Naive thymus-derived CD4-positive, alpha-beta T cell (primary cell): ENCODE measurements around the gene LRCH1. TPM values are rescaled to one million over a fixed set of nuclear protein-coding genes. Genes with fewer than 3 reads are reported as not detected.
A peak's percentile ranks its signal among the peaks of the same experiment; 100 is the strongest.

Source experiments
- ATAC-seq: fragments of 150-1000 bp; cut with Tn5 transposase; 2 replicates; pipeline ENCODE4 v1.10.0; 2021; ENCODE audit warnings: mild to moderate bottlenecking, moderate library complexity
- CTCF ChIA-PET: fragments of 350-600 bp; sonication (Branson Sonifier 250); formaldehyde crosslinking; loops from one replicate; lab custom pipeline; 2021; ENCODE audit warnings: antibody characterized with exemption; lab: Charles Lee
- POLR2A ChIA-PET: fragments of 350-600 bp; sonication (Branson Sonifier 250); formaldehyde crosslinking; loops from one replicate; lab custom pipeline; 2021; ENCODE audit warnings: antibody characterized with exemption, inconsistent platforms; lab: Charles Lee
- DNase-seq, 9 donors: peaks; one replicate each; pipeline versions ENCODE4 v3.0.0 to v3.0.0-alpha.2; 2020 to 2022; ENCODE audit warnings: mixed read lengths in 1 of 9
- H3K27ac ChIP-seq: one replicate; pipeline ENCODE4 v1.7.0; 2013; ENCODE audit warnings: mild to moderate bottlenecking, low read depth, low read length, moderate library complexity
- H3K27me3 ChIP-seq, 2 donors: one replicate each; pipeline ENCODE4 v1.7.0; 2013; ENCODE audit warnings: low read length in 2 of 2, mild to moderate bottlenecking in 2 of 2, moderate library complexity in 2 of 2; ENCODE audit not compliant: control insufficient read depth in 2 of 2, insufficient read depth in 2 of 2
- H3K36me3 ChIP-seq, 3 experiments: 1 replicate in 2 of 3; 2 replicates in 1 of 3; pipeline ENCODE4 v1.7.0; 2013; ENCODE audit warnings: low read length in 3 of 3, mild to moderate bottlenecking in 3 of 3, moderate library complexity in 1 of 3; ENCODE audit not compliant: insufficient read depth in 3 of 3, control insufficient read depth in 2 of 3
- H3K4me1 ChIP-seq, 2 donors: one replicate each; pipeline ENCODE4 v1.7.0; 2013; ENCODE audit warnings: low read length in 2 of 2, mild to moderate bottlenecking in 2 of 2, moderate library complexity in 1 of 2; ENCODE audit not compliant: control insufficient read depth in 2 of 2, insufficient read depth in 2 of 2
- H3K4me3 ChIP-seq: 2 replicates; pipeline ENCODE4 v1.7.0; 2013; ENCODE audit warnings: mild to moderate bottlenecking, low read length
- H3K9me3 ChIP-seq, 3 experiments: 1 replicate in 2 of 3; 2 replicates in 1 of 3; pipeline ENCODE4 v1.7.0; 2013; ENCODE audit warnings: low read length in 3 of 3; ENCODE audit not compliant: control insufficient read depth in 2 of 3
- H3K27ac Mint-ChIP-seq, 9 donors: one replicate each; pipeline ENCODE4 v1.8.0; 2020 to 2022; ENCODE audit warnings: mixed read lengths in 9 of 9, mild to moderate bottlenecking in 8 of 9, moderate library complexity in 5 of 9, inconsistent platforms in 2 of 9
- H3K27me3 Mint-ChIP-seq, 5 donors: one replicate each; pipeline ENCODE4 v1.8.0; 2021 to 2022; ENCODE audit warnings: mixed read lengths in 5 of 5, mild to moderate bottlenecking in 1 of 5
- H3K36me3 Mint-ChIP-seq, 5 donors: one replicate each; pipeline ENCODE4 v1.8.0; 2020 to 2022; ENCODE audit warnings: mixed read lengths in 5 of 5, mild to moderate bottlenecking in 3 of 5, inconsistent platforms in 1 of 5
- H3K4me1 Mint-ChIP-seq, 7 donors: one replicate each; pipeline ENCODE4 v1.8.0; 2020 to 2022; ENCODE audit warnings: mixed read lengths in 7 of 7, mild to moderate bottlenecking in 3 of 7, inconsistent platforms in 1 of 7
- H3K4me3 Mint-ChIP-seq, 10 donors: one replicate each; pipeline ENCODE4 v1.8.0; 2020 to 2022; ENCODE audit warnings: mild to moderate bottlenecking in 10 of 10, mixed read lengths in 10 of 10, moderate library complexity in 6 of 10, inconsistent platforms in 2 of 10
- H3K9me3 Mint-ChIP-seq, 11 donors: one replicate each; pipeline ENCODE4 v1.8.0; 2020 to 2022; ENCODE audit warnings: mixed read lengths in 11 of 11, mild to moderate bottlenecking in 4 of 11, inconsistent platforms in 1 of 11, moderate library complexity in 1 of 11
- intact Hi-C, 2 donors: fragments of 100-400 bp; cut with micrococcal nuclease; formaldehyde crosslinking; loops; one replicate each; pipeline ENCODE4 v1.15.1; 2023
- polyA plus RNA-seq, 2 donors: library from polyadenylated mRNA; unstranded; fragments of 300-500 nt; fragmentation: Illumina TruSeq; gene quantifications; one replicate each; pipeline ENCODE4 v1.2.3, GENCODE V29; 2021
- total RNA-seq, 6 experiments: library from RNA in 5 of 6; stranded (reverse) in 5 of 6; gene quantifications; 1 replicate in 5 of 6; 2 replicates in 1 of 6; pipeline ENCODE4 v1.2.3 and lab custom pipeline; 2021 to 2026

LRCH1 gene
- total and polyA plus RNA-seq, 7 experiments from 2014 or later = 4.1 to 24.2 (median 15.2) TPM

- peaks cover 11 to 46% of the 10 kb centered on the region in 2 donors for H3K4me1 ChIP-seq
- no peak overlapping the region for H3K4me3 ChIP-seq
- intact Hi-C loops = no loop called here
- no peaks in the 10 kb centered on the region for H3K36me3 ChIP-seq
- H3K27me3 ChIP-seq = no peaks in the 10 kb centered on the region
- H3K27ac ChIP-seq = no peak overlapping the region
- peaks cover 0 to 1% (median 0%) of the 10 kb centered on the region in 11 donors for H3K9me3 Mint-ChIP-seq
- H3K4me3 Mint-ChIP-seq = peak overlapping the region in 7 of 10 donors; percentile 5 to 69 (median 13)
- no peaks in the 10 kb centered on the region for H3K9me3 ChIP-seq
- peaks cover 48 to 90% (median 82%) of the 10 kb centered on the region in 7 donors for H3K4me1 Mint-ChIP-seq
- peaks cover 0 to 5% (median 0%) of the 10 kb centered on the region in 5 donors for H3K36me3 Mint-ChIP-seq
- peak in 1 of 9 donors; percentile 17 for DNase-seq
- ChIA-PET POLR2A (interaction anchor here (0.6 to 1.6 kb wide), 5 partner anchors 10 to 1939 kb away, joined by 3 to 5 read pairs (median 3); no protein-coding TSS in a partner anchor), CTCF (interaction anchor here (0.7 kb wide), 1 partner anchor 25 kb away, joined by 4 read pairs; no protein-coding TSS in a partner anchor)
- H3K27ac Mint-ChIP-seq = peak overlapping the region in 7 of 9 donors; percentile 12 to 83 (median 75)
- no peaks in the 10 kb centered on the region for H3K27me3 Mint-ChIP-seq
- ATAC-seq = no peak
Measured at GRCh38 chr13:46595136-46595884, 42.3 kb downstream of the LRCH1 start.

- peaks cover 11 to 52% of the 10 kb centered on the region in 2 donors for H3K4me1 ChIP-seq
- H3K4me3 Mint-ChIP-seq = peak overlapping the region in 5 of 10 donors; percentile 5 to 69 (median 13)
- peak overlapping the region in 7 of 9 donors; percentile 19 to 83 (median 66) for H3K27ac Mint-ChIP-seq
- intact Hi-C loops = no loop called here
- peaks cover 0 to 1% (median 0%) of the 10 kb centered on the region in 11 donors for H3K9me3 Mint-ChIP-seq
- POLR2A ChIA-PET = interaction anchor here (0.6 to 1.6 kb wide), 6 partner anchors 10 to 1939 kb away, joined by 3 to 5 read pairs (median 3); no protein-coding TSS in a partner anchor
- no peaks in the 10 kb centered on the region for H3K27me3 Mint-ChIP-seq
- no peak overlapping the region for H3K4me3 ChIP-seq
- no peaks in the 10 kb centered on the region for H3K9me3 ChIP-seq
- ATAC-seq (no peak), DNase-seq (no peak)
- H3K4me1 Mint-ChIP-seq = peaks cover 48 to 91% (median 82%) of the 10 kb centered on the region in 7 donors
- H3K27me3 ChIP-seq = no peaks in the 10 kb centered on the region
- H3K27ac ChIP-seq = no peak overlapping the region
- CTCF ChIA-PET = interaction anchor here (0.7 to 1.0 kb wide), 2 partner anchors 24 to 44 kb away, joined by 3 to 4 read pairs; no protein-coding TSS in a partner anchor
- peaks cover 0 to 5% (median 0%) of the 10 kb centered on the region in 5 donors for H3K36me3 Mint-ChIP-seq
- no peaks in the 10 kb centered on the region for H3K36me3 ChIP-seq
Measured at GRCh38 chr13:46595885-46596275, 42.9 kb downstream of the LRCH1 start.

GRCh38 chr13:46596466-46596865, 43.5 kb downstream of the LRCH1 start:
- Mint-ChIP-seq H3K27me3 (no peaks in the 10 kb centered on the region), H3K4me3 (peak overlapping the region in 2 of 10 donors; percentile 17 to 69), H3K4me1 (peaks cover 54 to 91% (median 83%) of the 10 kb centered on the region in 7 donors), H3K36me3 (peaks cover 0 to 5% (median 0%) of the 10 kb centered on the region in 5 donors), H3K9me3 (peaks cover 0 to 1% (median 0%) of the 10 kb centered on the region in 11 donors), H3K27ac (peak overlapping the region in 5 of 9 donors; percentile 19 to 81 (median 41))
- Histone ChIP-seq H3K27ac (no peak overlapping the region), H3K36me3 (no peaks in the 10 kb centered on the region), H3K4me1 (peaks cover 11 to 55% of the 10 kb centered on the region in 2 donors), H3K9me3 (no peaks in the 10 kb centered on the region), H3K27me3 (no peaks in the 10 kb centered on the region), H3K4me3 (no peak overlapping the region)
- intact Hi-C loops = no loop called here
- CTCF ChIA-PET = interaction anchor here (1.0 kb wide), 1 partner anchor 44 kb away, joined by 3 read pairs; no protein-coding TSS in a partner anchor
- POLR2A ChIA-PET = interaction anchor here (0.6 kb wide), 1 partner anchor 1638 kb away, joined by 3 read pairs; no protein-coding TSS in a partner anchor
- no peak for DNase-seq
- no peak for ATAC-seq

- ATAC-seq (peak; percentile 30), DNase-seq (no peak)
- Histone ChIP-seq H3K36me3 (no peaks in the 10 kb centered on the region), H3K27me3 (no peaks in the 10 kb centered on the region), H3K27ac (no peak overlapping the region), H3K4me1 (peaks cover 3 to 60% of the 10 kb centered on the region in 2 donors), H3K4me3 (no peak overlapping the region), H3K9me3 (no peaks in the 10 kb centered on the region)
- CTCF ChIA-PET = no interaction called here
- H3K36me3 Mint-ChIP-seq = peaks cover 0 to 5% (median 3%) of the 10 kb centered on the region in 5 donors
- intact Hi-C loops = no loop called here
- POLR2A ChIA-PET = interaction anchor here (0.6 kb wide), 1 partner anchor 69 kb away, joined by 3 read pairs; no protein-coding TSS in a partner anchor
- H3K4me3 Mint-ChIP-seq = peak overlapping the region in 6 of 10 donors; percentile 27 to 60 (median 38)
- H3K27me3 Mint-ChIP-seq = no peaks in the 10 kb centered on the region
- peaks cover 0 to 1% (median 0%) of the 10 kb centered on the region in 11 donors for H3K9me3 Mint-ChIP-seq
- peaks cover 60 to 92% (median 81%) of the 10 kb centered on the region in 7 donors for H3K4me1 Mint-ChIP-seq
- peak overlapping the region in 5 of 9 donors; percentile 31 to 71 (median 62) for H3K27ac Mint-ChIP-seq
Measured at GRCh38 chr13:46598140-46598819, 45.3 kb downstream of the LRCH1 start.

- H3K36me3 Mint-ChIP-seq = peaks cover 0 to 5% (median 3%) of the 10 kb centered on the region in 5 donors
- intact Hi-C loops = no loop called here
- peaks cover 55 to 89% (median 77%) of the 10 kb centered on the region in 7 donors for H3K4me1 Mint-ChIP-seq
- no peaks in the 10 kb centered on the region for H3K36me3 ChIP-seq
- no peak overlapping the region for H3K27ac ChIP-seq
- no peaks in the 10 kb centered on the region for H3K27me3 ChIP-seq
- peak overlapping the region in 6 of 9 donors; percentile 2 to 62 (median 22) for H3K27ac Mint-ChIP-seq
- no peaks in the 10 kb centered on the region for H3K9me3 ChIP-seq
- POLR2A ChIA-PET = interaction anchor here (0.6 kb wide), 1 partner anchor 68 kb away, joined by 3 read pairs; no protein-coding TSS in a partner anchor
- peaks cover 0 to 1% (median 0%) of the 10 kb centered on the region in 11 donors for H3K9me3 Mint-ChIP-seq
- peaks cover 0 to 56% of the 10 kb centered on the region in 2 donors for H3K4me1 ChIP-seq
- H3K27me3 Mint-ChIP-seq = no peaks in the 10 kb centered on the region
- ATAC-seq = peak; percentile 40
- CTCF ChIA-PET = no interaction called here
- H3K4me3 ChIP-seq = no peak overlapping the region
- H3K4me3 Mint-ChIP-seq = peak overlapping the region in 7 of 10 donors; percentile 24 to 65 (median 43)
- DNase-seq = no peak
Measured at GRCh38 chr13:46598820-46599180, 45.8 kb downstream of the LRCH1 start.

- no peaks in the 10 kb centered on the region for H3K36me3 ChIP-seq
- peaks cover 46 to 87% (median 74%) of the 10 kb centered on the region in 7 donors for H3K4me1 Mint-ChIP-seq
- peak overlapping the region in 5 of 9 donors; percentile 17 to 75 (median 38) for H3K27ac Mint-ChIP-seq
- no peaks in the 10 kb centered on the region for H3K9me3 ChIP-seq
- ATAC-seq (no peak), DNase-seq (no peak)
- H3K4me3 Mint-ChIP-seq = peak overlapping the region in 4 of 10 donors; percentile 1 to 49 (median 30)
- intact Hi-C loops = no loop called here
- peaks cover 0 to 1% (median 0%) of the 10 kb centered on the region in 11 donors for H3K9me3 Mint-ChIP-seq
- H3K4me3 ChIP-seq = no peak overlapping the region
- no peaks in the 10 kb centered on the region for H3K27me3 ChIP-seq
- H3K27me3 Mint-ChIP-seq = no peaks in the 10 kb centered on the region
- POLR2A ChIA-PET = interaction anchor here (0.6 to 1.2 kb wide), 2 partner anchors 20 to 26 kb away, joined by 3 to 4 read pairs; no protein-coding TSS in a partner anchor
- CTCF ChIA-PET = no interaction called here
- H3K4me1 ChIP-seq = peaks cover 0 to 35% of the 10 kb centered on the region in 2 donors
- no peak overlapping the region for H3K27ac ChIP-seq
- peaks cover 0 to 5% (median 3%) of the 10 kb centered on the region in 5 donors for H3K36me3 Mint-ChIP-seq
Measured at GRCh38 chr13:46600943-46601311, 48.0 kb downstream of the LRCH1 start.
